Heart left ventricle (tissue), 16 donors: ENCODE results near the gene GRIN2D. TPM values are rescaled to one million over a fixed set of nuclear protein-coding genes. Genes with fewer than 3 reads are reported as not detected.

Experiments used
- ATAC-seq, 4 donors: fragments of 200-7000 bp; cut with Tn5 transposase; one replicate each; pipeline ENCODE4 v1.9.1; 2020 to 2022; ENCODE audit warnings: moderate library complexity in 4 of 4, mild to moderate bottlenecking in 3 of 4, moderate number of reproducible peaks in 1 of 4
- DNase-seq, 5 donors: peaks; one replicate each; pipeline ENCODE4 v3.0.0-alpha.2; 2020
- H3K27ac ChIP-seq, 12 donors: fragments of 200-600 bp; sonication (generic) in 4 of 12; one replicate each; pipeline versions ENCODE4 v1.5.0 to v1.8.0; 2016 to 2022; ENCODE audit warnings: mild to moderate bottlenecking in 2 of 12
- H3K27me3 ChIP-seq, 9 donors: fragments of 200-600 bp; sonication (generic) in 2 of 9; one replicate each; pipeline versions ENCODE4 v1.5.1 to v1.8.0; 2016 to 2022; ENCODE audit warnings: mild to moderate bottlenecking in 3 of 9
- H3K36me3 ChIP-seq, 9 donors: fragments of 200-600 bp; sonication (generic) in 2 of 9; one replicate each; pipeline versions ENCODE4 v1.5.0 to v1.8.0; 2018 to 2022; ENCODE audit warnings: mild to moderate bottlenecking in 2 of 9
- H3K4me1 ChIP-seq, 12 donors: fragments of 200-600 bp; sonication (generic) in 4 of 12; one replicate each; pipeline versions ENCODE4 v1.5.0 to v1.8.0; 2016 to 2022; ENCODE audit warnings: mild to moderate bottlenecking in 3 of 12
- H3K4me3 ChIP-seq, 12 donors: fragments of 200-600 bp; sonication (generic) in 4 of 12; one replicate each; pipeline versions ENCODE4 v1.5.0 to v1.8.0; 2017 to 2022; ENCODE audit warnings: mild to moderate bottlenecking in 9 of 12, moderate library complexity in 4 of 12
- H3K9me3 ChIP-seq, 12 donors: fragments of 200-600 bp; sonication (generic) in 4 of 12; one replicate each; pipeline versions ENCODE4 v1.5.0 to v1.8.0; 2016 to 2022; ENCODE audit warnings: mild to moderate bottlenecking in 1 of 12
- CTCF ChIP-seq, 12 donors: fragments of 200-600 bp; sonication (generic) in 4 of 12; IDR thresholded peaks; one replicate each; pipeline versions ENCODE4 v1.5.0 to v1.8.0; 2018 to 2022; ENCODE audit warnings: antibody characterized with exemption in 12 of 12, mild to moderate bottlenecking in 5 of 12
- POLR2A ChIP-seq, 2 donors: fragments of 450-650 bp; IDR thresholded peaks; one replicate each; pipeline ENCODE4 v1.6.1; 2017; ENCODE audit warnings: antibody characterized with exemption in 2 of 2, mild to moderate bottlenecking in 2 of 2, moderate library complexity in 2 of 2
- whole genome bisulfite sequencing, 4 donors: extraction: QIAGEN DNeasy Blood & Tissue Kit in 2 of 4; methylation state at CpG; one replicate each; pipeline versions ENCODE4 v1.1.5 to v1.1.7; 2013 to 2018; 5-methylcytosine and 5-hydroxymethylcytosine counted together
- intact Hi-C, 10 donors: fragments of 100-400 bp; cut with DNase I; formaldehyde crosslinking; loops; one replicate each; pipeline versions ENCODE4 v1.11.1 to v1.14.2; 2022
- polyA plus RNA-seq, 2 donors: library from polyadenylated mRNA; stranded (reverse); fragments of 200-250 nt; gene quantifications; one replicate each; pipeline ENCODE4 v1.2.3, GENCODE V29; 2013
- total RNA-seq, 9 donors: library from RNA; depleted of rRNA in 2 of 9; stranded (reverse); fragments of >200 nt in 2 of 9; fragmentation: NEBNext Ultra II Directional in 3 of 9; extraction: Animal tissue kit (Norgen Biotek cat#: 25700) in 3 of 9; gene quantifications; one replicate each; pipeline versions ENCODE4 v1.1.0 to v1.2.4, GENCODE V29; 2016 to 2023
- donor health status: ischemic (EF 13 %, LVEDD 7.1; RV severe dilation, severe dysfunction).
- donor health status: healthy with polysubstance abuse.
- donor health status: DM: no; HTN: yes; CAD: no.
- donor health status: DM: no; HTN: no; CAD: no.
- donor health status: ischemic (EF 25% LVEDD 6.9; RV normal size, moderate dysfunction).
- donor health status: ischemic (EF 25% LVEDD 5.7; RV mildly dilated, moderate dysfunction).
- donor health status: healthy.
- donor health status: DM: yes; HTN: yes; CAD: no.
- donor health status: ischemic (EF 35%, LVEDD 5.7; RV mildly dilated, moderate dysfunction).
- donor health status: nonischemic (EF 11% LVEDD 7.7; RV severe dilation, severe dysfunction).
- donor health status: DM: yes; HTN: yes; CAD: no.
- donor health status: PGD.
- donor health status: ischemic (EF 29% LVEDD 5.4; RV normal size, mild dysfunction).
- donor health status: nonischemic (EF 23%, LVEDD 6.1; RV moderate dilation, normal function).

Gene GRIN2D
- total and polyA plus RNA-seq, 11 donors = 0.14 to 1.6 (median 0.19) TPM

- H3K9me3 ChIP-seq = no peaks in the 10 kb centered on the region
- intact Hi-C loops = loop anchor here in 1 of 10 donors (10.0 kb wide), 1 partner anchor 190 kb away; no protein-coding TSS in a partner anchor
- ATAC-seq (no peak), DNase-seq (no peak)
- H3K27me3 ChIP-seq = peaks cover 24 to 71% (median 51%) of the 10 kb centered on the region in 9 donors
- TF ChIP-seq POLR2A (IDR thresholded peaks at IDR 0.05) = no peak
- no peak for TF ChIP-seq CTCF (IDR thresholded peaks at IDR 0.05)
- 9 to 18% (median 15%) methylated on average over 6 of the region's 6 CpGs for WGBS, 4 donors
- no peak overlapping the region for H3K4me3 ChIP-seq
- no peaks in the 10 kb centered on the region for H3K36me3 ChIP-seq
- peaks cover 0 to 31% (median 14%) of the 10 kb centered on the region in 12 donors for H3K4me1 ChIP-seq
- H3K27ac ChIP-seq = no peak overlapping the region
Measured at GRCh38 chr19:48395170-48395455, 1.6 kb downstream of the GRIN2D start.

DNA sequence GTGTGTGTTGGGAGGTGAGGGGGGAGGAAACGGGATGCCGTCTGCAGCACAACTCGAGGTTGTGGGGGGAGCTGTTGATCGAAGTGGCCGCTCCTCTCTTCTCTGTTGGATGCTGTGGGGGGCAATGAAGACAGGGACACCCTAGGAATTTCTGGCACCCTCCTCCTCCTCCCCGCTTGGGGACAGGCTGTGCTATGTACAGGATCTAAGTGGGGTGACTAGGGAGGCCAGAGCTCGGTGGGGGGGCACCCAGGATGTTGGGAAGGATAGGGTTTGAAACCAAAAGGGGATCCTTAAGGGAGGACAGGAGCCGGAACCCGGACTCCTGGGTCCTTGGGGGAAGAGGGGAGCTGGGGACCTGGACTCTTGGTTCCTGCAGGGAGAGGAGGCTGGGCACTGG, 2.0 kb downstream of the GRIN2D start:
- 29 to 34% (median 31%) methylated on average over 9 of the region's 9 CpGs for WGBS, 4 donors
- no peaks in the 10 kb centered on the region for H3K36me3 ChIP-seq
- H3K27me3 ChIP-seq = peaks cover 24 to 71% (median 51%) of the 10 kb centered on the region in 9 donors
- peaks cover 0 to 34% (median 13%) of the 10 kb centered on the region in 12 donors for H3K4me1 ChIP-seq
- H3K27ac ChIP-seq = no peak overlapping the region
- intact Hi-C loops = loop anchor here in 1 of 10 donors (10.0 kb wide), 1 partner anchor 189 kb away; no protein-coding TSS in a partner anchor
- no peak for ATAC-seq
- H3K9me3 ChIP-seq = no peaks in the 10 kb centered on the region
- no peak overlapping the region for H3K4me3 ChIP-seq
- TF ChIP-seq POLR2A (IDR thresholded peaks at IDR 0.05) (no peak), CTCF (IDR thresholded peaks at IDR 0.05) (no peak)
- no peak for DNase-seq

- no peak overlapping the region for H3K27ac ChIP-seq
- intact Hi-C loops = loop anchor here in 1 of 10 donors (10.0 kb wide), 1 partner anchor 189 kb away; no protein-coding TSS in a partner anchor
- 52 to 59% (median 53%) methylated on average over 23 to 24 of the region's 24 CpGs for WGBS, 4 donors
- no peaks in the 10 kb centered on the region for H3K9me3 ChIP-seq
- H3K4me1 ChIP-seq = peaks cover 0 to 35% (median 13%) of the 10 kb centered on the region in 12 donors
- TF ChIP-seq POLR2A (IDR thresholded peaks at IDR 0.05) (no peak), CTCF (IDR thresholded peaks at IDR 0.05) (no peak)
- H3K27me3 ChIP-seq = peaks cover 24 to 71% (median 51%) of the 10 kb centered on the region in 9 donors
- ATAC-seq = no peak
- DNase-seq = no peak
- no peaks in the 10 kb centered on the region for H3K36me3 ChIP-seq
- H3K4me3 ChIP-seq = no peak overlapping the region
Measured at GRCh38 chr19:48396016-48396823, 2.8 kb downstream of the GRIN2D start.

DNA sequence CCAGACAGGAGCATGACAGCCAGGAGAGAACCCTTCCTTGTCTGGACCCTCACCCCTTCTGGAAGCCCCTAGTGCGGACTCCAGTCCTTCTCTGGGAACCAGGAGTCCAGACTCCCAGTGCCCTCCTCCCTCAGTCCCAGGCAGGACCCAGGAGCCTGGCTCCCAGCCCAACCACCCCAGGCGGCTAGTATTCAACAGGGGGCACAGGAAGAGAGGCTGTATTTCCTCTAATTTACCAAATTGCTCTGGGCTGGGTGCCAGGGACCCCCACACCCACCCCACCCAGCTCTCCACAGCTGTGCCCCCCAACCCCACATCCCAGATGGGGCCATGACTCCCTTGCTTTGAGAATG, 3.3 kb downstream of the GRIN2D start:
- Histone ChIP-seq H3K4me3 (no peak overlapping the region), H3K27ac (no peak overlapping the region)
- 46 to 62% (median 51%) methylated on average over 2 of the region's 2 CpGs for WGBS, 4 donors

More for the DNA sequence above, 3.3 kb downstream of the GRIN2D start:
- no peak for ATAC-seq
- Histone ChIP-seq H3K9me3 (no peaks in the 10 kb centered on the region), H3K4me1 (peaks cover 0 to 35% (median 13%) of the 10 kb centered on the region in 12 donors), H3K36me3 (no peaks in the 10 kb centered on the region), H3K27me3 (peaks cover 24 to 71% (median 51%) of the 10 kb centered on the region in 9 donors)
- DNase-seq = no peak
- intact Hi-C loops = loop anchor here in 1 of 10 donors (10.0 kb wide), 1 partner anchor 188 kb away; no protein-coding TSS in a partner anchor
- TF ChIP-seq CTCF (IDR thresholded peaks at IDR 0.05) = no peak
- TF ChIP-seq POLR2A (IDR thresholded peaks at IDR 0.05) = no peak
